SK-N-SH treated with all-trans-retinoic acid at 6 μM for 48 hours (cell line): Measurements from ENCODE around the gene ERCC1.

Experiments used
- ATAC-seq: fragments of 200-7000 bp; cut with Tn5 transposase; 3 replicates; pipeline ENCODE4 v1.9.1; 2020; ENCODE audit warnings: mild to moderate bottlenecking, moderate library complexity
- ARNTL ChIP-seq: fragments of 450-650 bp; formaldehyde crosslinking; IDR thresholded peaks from 2 replicates; pipeline ENCODE4 v1.5.0; 2020; ENCODE audit warnings: low read depth, mild to moderate bottlenecking, moderate library complexity, borderline replicate concordance
- CREB5 ChIP-seq: fragments of 250-450 bp; sonication (Bioruptor Pico); IDR thresholded peaks from 2 replicates; pipeline ENCODE4 v1.5.1; 2020; ENCODE audit warnings: low read depth, mild to moderate bottlenecking, moderate library complexity
- CSDC2 ChIP-seq: fragments of 250-450 bp; sonication (Bioruptor Pico); IDR thresholded peaks from 2 replicates; pipeline ENCODE4 v1.5.0; 2020; ENCODE audit warnings: mild to moderate bottlenecking, moderate library complexity
- ESRRG ChIP-seq: fragments of 250-450 bp; sonication (Bioruptor Pico); IDR thresholded peaks from 2 replicates; pipeline ENCODE4 v1.6.1; 2021; ENCODE audit warnings: mild to moderate bottlenecking
- GLIS3 ChIP-seq: fragments of 250-450 bp; sonication (Bioruptor Pico); IDR thresholded peaks from 2 replicates; pipeline ENCODE4 v1.5.0; 2020; ENCODE audit warnings: mild to moderate bottlenecking, moderate library complexity
- ISL1 ChIP-seq: fragments of 250-450 bp; sonication (Bioruptor Pico); IDR thresholded peaks from 2 replicates; pipeline ENCODE4 v2.1.2; 2022; ENCODE audit warnings: mild to moderate bottlenecking, moderate library complexity
- POU6F1 ChIP-seq: fragments of 250-450 bp; sonication (Bioruptor Pico); IDR thresholded peaks from 2 replicates; pipeline ENCODE4 v1.8.0; 2021; ENCODE audit warnings: low read depth, mild to moderate bottlenecking, moderate library complexity, borderline replicate concordance
- PPARA ChIP-seq: fragments of 250-450 bp; sonication (Bioruptor Pico); IDR thresholded peaks from 2 replicates; pipeline ENCODE4 v1.5.0; 2020; ENCODE audit warnings: mild to moderate bottlenecking, borderline replicate concordance
- RARB ChIP-seq: fragments of 250-450 bp; sonication (Bioruptor Pico); IDR thresholded peaks from 2 replicates; pipeline ENCODE4 v1.8.0; 2021; ENCODE audit warnings: mild to moderate bottlenecking, moderate library complexity
- SNAI2 ChIP-seq: fragments of 250-450 bp; sonication (Bioruptor Pico); IDR thresholded peaks from 2 replicates; pipeline ENCODE4 v1.5.0; 2020; ENCODE audit warnings: mild to moderate bottlenecking, moderate library complexity
- TCF4 ChIP-seq: fragments of 250-450 bp; sonication (Bioruptor Pico); IDR thresholded peaks from 2 replicates; pipeline ENCODE4 v1.8.0; 2021; ENCODE audit warnings: mild to moderate bottlenecking, moderate library complexity, borderline replicate concordance
- TOX ChIP-seq: fragments of 250-450 bp; sonication (Bioruptor Pico); IDR thresholded peaks from 2 replicates; pipeline ENCODE4 v1.8.0; 2021; ENCODE audit warnings: mild to moderate bottlenecking, moderate library complexity, borderline replicate concordance
- TSHZ2 ChIP-seq: fragments of 250-450 bp; sonication (Bioruptor Pico); IDR thresholded peaks from 2 replicates; pipeline ENCODE4 v1.5.0; 2020; ENCODE audit warnings: mild to moderate bottlenecking, moderate library complexity
- ZFP3 ChIP-seq: fragments of 250-450 bp; sonication (Bioruptor Pico); IDR thresholded peaks from 2 replicates; pipeline ENCODE4 v1.5.0; 2020; ENCODE audit warnings: mild to moderate bottlenecking, moderate library complexity
- ZFP30 ChIP-seq: fragments of 450-650 bp; formaldehyde crosslinking; IDR thresholded peaks from 2 replicates; pipeline ENCODE4 v1.5.0; 2022; ENCODE audit warnings: mild to moderate bottlenecking, moderate library complexity
- ZNF565 ChIP-seq: fragments of 450-650 bp; formaldehyde crosslinking; conservative IDR thresholded peaks from 2 replicates; pipeline ENCODE4 v1.5.0; 2020; ENCODE audit warnings: low read depth, mild to moderate bottlenecking, moderate library complexity
- ZNF70 ChIP-seq: fragments of 450-650 bp; formaldehyde crosslinking; IDR thresholded peaks from 2 replicates; pipeline ENCODE4 v1.5.0; 2020; ENCODE audit warnings: mild to moderate bottlenecking, moderate library complexity
- TF ChIP-seq, protein P1 (sequence below): fragments of 250-450 bp; sonication (Bioruptor Pico); IDR thresholded peaks from 2 replicates; pipeline ENCODE4 v1.8.0; 2020; ENCODE audit warnings: mild to moderate bottlenecking, moderate library complexity, borderline replicate concordance

The ERCC1 gene

DNA sequence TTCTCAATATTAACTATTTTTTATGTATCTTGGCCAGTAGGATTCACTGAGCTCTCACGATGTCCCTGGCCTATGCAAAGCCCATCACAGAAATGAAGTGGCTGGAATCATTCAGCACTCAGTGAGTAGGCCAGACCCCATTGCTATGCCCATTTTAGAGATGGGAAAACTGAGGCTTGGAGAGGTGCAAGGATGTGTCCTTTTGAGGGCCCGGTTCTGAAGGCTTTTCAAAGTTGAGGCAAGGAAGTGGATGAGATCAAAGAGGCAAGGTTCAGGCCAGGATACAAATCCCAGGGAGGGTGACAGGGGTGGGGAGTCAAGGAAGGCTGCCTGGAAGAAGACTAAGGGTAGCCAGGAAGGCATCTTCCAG is 18.7 kb upstream of the ERCC1 start:
- TF ChIP-seq ZFP30 (CRISPR knock-in tag) (no peak), ISL1 (CRISPR knock-in tag) (no peak), POU6F1 (no peak), SNAI2 (no peak), GLIS3 (CRISPR knock-in tag) (no peak), ZNF70 (CRISPR knock-in tag) (no peak), PPARA (CRISPR knock-in tag) (no peak), TOX (CRISPR knock-in tag) (no peak), TCF4 (CRISPR knock-in tag) (no peak)
- no peak for ATAC-seq

DNA sequence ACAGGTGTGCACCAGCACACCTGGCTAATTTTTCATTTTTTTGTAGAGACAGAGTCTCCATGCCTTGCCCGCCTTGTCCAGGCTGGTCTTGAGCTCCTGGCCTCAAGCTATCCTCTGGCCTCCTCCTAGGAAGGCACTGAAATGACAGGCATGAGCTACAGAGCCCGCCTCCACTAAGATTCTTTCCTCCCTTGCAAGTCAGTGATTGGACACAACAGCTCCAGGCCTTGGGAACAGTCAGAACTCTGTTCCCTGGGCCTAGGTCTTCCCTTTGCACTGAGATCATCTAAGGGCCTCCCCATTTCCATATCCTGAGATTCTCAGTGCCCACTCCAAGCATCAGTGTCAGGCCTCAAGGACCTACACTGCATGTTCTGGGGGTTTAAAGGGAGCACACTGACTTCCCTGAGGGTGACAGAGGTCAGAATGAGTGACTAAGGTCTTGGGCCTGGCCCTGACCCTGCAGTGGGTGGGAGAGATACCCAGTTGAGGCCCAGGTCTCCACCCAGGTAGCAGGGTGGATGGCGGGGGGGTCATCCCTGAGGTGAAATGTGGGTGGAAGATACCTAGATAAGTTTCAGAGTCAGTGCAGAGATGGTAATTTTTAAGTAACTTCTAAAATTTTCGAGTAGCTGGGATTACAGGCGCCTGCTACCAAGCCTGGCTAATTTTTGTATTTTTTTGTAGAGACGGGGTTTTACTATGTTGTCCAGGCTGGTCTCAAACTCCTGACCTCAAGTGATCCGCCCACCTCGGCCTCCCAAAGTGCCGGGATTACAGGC is 17.3 kb upstream of the ERCC1 start:
- ATAC-seq = peak; percentile 47
- TF ChIP-seq RARB = no peak
- TF ChIP-seq ZNF70 (CRISPR knock-in tag) = no peak
- TF ChIP-seq CSDC2 = no peak
- TF ChIP-seq, protein P1, sequence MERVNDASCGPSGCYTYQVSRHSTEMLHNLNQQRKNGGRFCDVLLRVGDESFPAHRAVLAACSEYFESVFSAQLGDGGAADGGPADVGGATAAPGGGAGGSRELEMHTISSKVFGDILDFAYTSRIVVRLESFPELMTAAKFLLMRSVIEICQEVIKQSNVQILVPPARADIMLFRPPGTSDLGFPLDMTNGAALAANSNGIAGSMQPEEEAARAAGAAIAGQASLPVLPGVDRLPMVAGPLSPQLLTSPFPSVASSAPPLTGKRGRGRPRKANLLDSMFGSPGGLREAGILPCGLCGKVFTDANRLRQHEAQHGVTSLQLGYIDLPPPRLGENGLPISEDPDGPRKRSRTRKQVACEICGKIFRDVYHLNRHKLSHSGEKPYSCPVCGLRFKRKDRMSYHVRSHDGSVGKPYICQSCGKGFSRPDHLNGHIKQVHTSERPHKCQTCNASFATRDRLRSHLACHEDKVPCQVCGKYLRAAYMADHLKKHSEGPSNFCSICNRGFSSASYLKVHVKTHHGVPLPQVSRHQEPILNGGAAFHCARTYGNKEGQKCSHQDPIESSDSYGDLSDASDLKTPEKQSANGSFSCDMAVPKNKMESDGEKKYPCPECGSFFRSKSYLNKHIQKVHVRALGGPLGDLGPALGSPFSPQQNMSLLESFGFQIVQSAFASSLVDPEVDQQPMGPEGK = no peak
- TF ChIP-seq, all 23 proteins: peak for 0

GRCh38 chr19:45440259-45440638 is 16.5 kb upstream of the ERCC1 start:
- no peak for ATAC-seq
- no peak for TF ChIP-seq TOX (CRISPR knock-in tag)
- TF ChIP-seq ARNTL (CRISPR knock-in tag) = no peak
- TF ChIP-seq TCF4 (CRISPR knock-in tag) = no peak
- TF ChIP-seq CSDC2 = no peak
- no peak for TF ChIP-seq ESRRG (CRISPR knock-in tag)
- no peak for TF ChIP-seq ZNF70 (CRISPR knock-in tag)
- no peak for TF ChIP-seq ZFP3 (CRISPR knock-in tag)
- no peak for TF ChIP-seq RARB
- no peak for TF ChIP-seq ZNF565 (CRISPR knock-in tag)
- no peak for TF ChIP-seq GLIS3 (CRISPR knock-in tag)
- TF ChIP-seq, all 23 proteins: peak for 0

GRCh38 chr19:45439569-45440258 is 16.0 kb upstream of the ERCC1 start:
- TF ChIP-seq TSHZ2 (CRISPR knock-in tag) (no peak), CREB5 (CRISPR knock-in tag) (no peak), CSDC2 (0 out of 2 replicates have a peak, but pooled peaks have one; percentile 45), ZFP30 (CRISPR knock-in tag) (no peak), ZFP3 (CRISPR knock-in tag) (0 out of 2 replicates have a peak, but pooled peaks have one; percentile 46), ARNTL (CRISPR knock-in tag) (no peak), TCF4 (CRISPR knock-in tag) (no peak)
- TF ChIP-seq, protein P1 = 0 out of 2 replicates have a peak, but pooled peaks have one; percentile 23
- peak; percentile 48 for ATAC-seq
